Measurements from ENCODE around the gene TXNDC17.

TXNDC17 gene

GRCh38 chr17:6675201-6675825 is 34.5 kb downstream of the TXNDC17 start:
- Histone ChIP-seq H3K9me2 (replicated peaks; ENCODE audit: insufficient read depth, low read length) (no peaks in the 10 kb centered on the region), H3K9me3 (ENCODE audit: insufficient read depth, low read length) (no peaks in the 10 kb centered on the region), H3K4me2 (ENCODE audit: low read depth, low read length, poor library complexity, severe bottlenecking) (no peak overlapping the region), H4K20me1 (ENCODE audit: low read depth, low read length) (no peaks in the 10 kb centered on the region), H3K79me2 (ENCODE audit: insufficient read depth, low read length) (no peaks in the 10 kb centered on the region), H3K36me3 (ENCODE audit: low read length) (no peaks in the 10 kb centered on the region), H2AFZ (ENCODE audit: low read depth, low read length, severe bottlenecking) (no peak overlapping the region), H3K27me3 (ENCODE audit: low read length) (no peaks in the 10 kb centered on the region), H3K27ac (ENCODE audit: low read depth, low read length) (no peak overlapping the region), H3F3A (ENCODE audit: insufficient read depth) (no peaks in the 10 kb centered on the region), H3K9ac (ENCODE audit: low read length) (no peak overlapping the region), H3K4me3 (ENCODE audit: insufficient read depth, low read length, poor library complexity, severe bottlenecking) (no peak overlapping the region)
- TF ChIP-seq, protein P1, sequence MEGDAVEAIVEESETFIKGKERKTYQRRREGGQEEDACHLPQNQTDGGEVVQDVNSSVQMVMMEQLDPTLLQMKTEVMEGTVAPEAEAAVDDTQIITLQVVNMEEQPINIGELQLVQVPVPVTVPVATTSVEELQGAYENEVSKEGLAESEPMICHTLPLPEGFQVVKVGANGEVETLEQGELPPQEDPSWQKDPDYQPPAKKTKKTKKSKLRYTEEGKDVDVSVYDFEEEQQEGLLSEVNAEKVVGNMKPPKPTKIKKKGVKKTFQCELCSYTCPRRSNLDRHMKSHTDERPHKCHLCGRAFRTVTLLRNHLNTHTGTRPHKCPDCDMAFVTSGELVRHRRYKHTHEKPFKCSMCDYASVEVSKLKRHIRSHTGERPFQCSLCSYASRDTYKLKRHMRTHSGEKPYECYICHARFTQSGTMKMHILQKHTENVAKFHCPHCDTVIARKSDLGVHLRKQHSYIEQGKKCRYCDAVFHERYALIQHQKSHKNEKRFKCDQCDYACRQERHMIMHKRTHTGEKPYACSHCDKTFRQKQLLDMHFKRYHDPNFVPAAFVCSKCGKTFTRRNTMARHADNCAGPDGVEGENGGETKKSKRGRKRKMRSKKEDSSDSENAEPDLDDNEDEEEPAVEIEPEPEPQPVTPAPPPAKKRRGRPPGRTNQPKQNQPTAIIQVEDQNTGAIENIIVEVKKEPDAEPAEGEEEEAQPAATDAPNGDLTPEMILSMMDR (IDR thresholded peaks at IDR 0.05; ENCODE audit: insufficient read depth, low read length, poor library complexity, severe bottlenecking) = no peak
- TF ChIP-seq EZH2phosphoT487 (conservative IDR thresholded peaks at IDR 0.05; ENCODE audit: low read length) = no peak

GRCh38 chr17:6676802-6677157 is 35.9 kb downstream of the TXNDC17 start:
- Histone ChIP-seq H3K4me3 (ENCODE audit: insufficient read depth, low read length, poor library complexity, severe bottlenecking) (no peak overlapping the region), H2AFZ (ENCODE audit: low read depth, low read length, severe bottlenecking) (no peak overlapping the region), H3F3A (ENCODE audit: insufficient read depth) (no peaks in the 10 kb centered on the region), H3K9me3 (ENCODE audit: insufficient read depth, low read length) (no peaks in the 10 kb centered on the region), H3K4me2 (ENCODE audit: low read depth, low read length, poor library complexity, severe bottlenecking) (no peak overlapping the region), H3K79me2 (ENCODE audit: insufficient read depth, low read length) (no peaks in the 10 kb centered on the region), H3K36me3 (ENCODE audit: low read length) (no peaks in the 10 kb centered on the region), H3K27me3 (ENCODE audit: low read length) (no peaks in the 10 kb centered on the region), H4K20me1 (ENCODE audit: low read depth, low read length) (no peaks in the 10 kb centered on the region), H3K27ac (ENCODE audit: low read depth, low read length) (no peak overlapping the region), H3K9ac (ENCODE audit: low read length) (no peak overlapping the region), H3K9me2 (replicated peaks; ENCODE audit: insufficient read depth, low read length) (no peaks in the 10 kb centered on the region)
- no peak for TF ChIP-seq EZH2phosphoT487 (conservative IDR thresholded peaks at IDR 0.05; ENCODE audit: low read length)
- TF ChIP-seq, protein P1 (IDR thresholded peaks at IDR 0.05; ENCODE audit: insufficient read depth, low read length, poor library complexity, severe bottlenecking) = no peak

DNA sequence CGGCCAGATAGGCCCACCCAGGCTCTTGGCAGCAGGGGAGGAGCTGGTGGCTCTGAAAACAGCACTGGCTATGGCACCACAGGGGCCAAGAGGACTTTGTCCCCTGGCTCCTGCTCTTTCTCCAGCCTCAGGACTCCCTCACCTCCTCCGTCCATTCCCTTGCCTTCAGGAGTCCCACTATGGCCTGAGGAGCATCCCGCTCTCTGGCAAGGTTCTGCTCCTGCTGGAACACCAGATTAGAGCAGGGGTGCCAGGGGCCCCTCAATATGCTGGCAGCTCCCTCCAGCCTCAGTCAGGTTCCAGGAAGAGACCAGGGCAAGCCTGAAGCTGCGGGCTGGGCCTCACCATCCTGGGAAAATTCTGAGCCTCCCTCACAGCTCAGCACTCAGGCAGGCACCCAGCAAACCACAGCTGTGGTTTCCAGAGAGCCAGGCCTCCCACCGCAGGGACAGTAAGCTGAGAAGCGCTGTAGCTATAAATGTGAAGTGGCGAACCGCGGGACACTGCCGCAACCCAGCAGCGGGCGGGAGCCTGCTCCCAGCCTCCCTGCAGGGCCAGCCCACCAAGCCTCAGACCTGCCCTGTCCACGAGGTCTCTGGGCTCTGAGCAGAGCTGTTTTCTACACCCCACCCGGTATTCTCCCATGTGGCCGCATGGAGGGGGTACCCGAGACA is 36.4 kb downstream of the TXNDC17 start:
- H3K36me3 ChIP-seq (ENCODE audit: low read length) = no peaks in the 10 kb centered on the region
- no peak overlapping the region for H3K4me3 ChIP-seq (ENCODE audit: insufficient read depth, low read length, poor library complexity, severe bottlenecking)
- H3K9ac ChIP-seq (ENCODE audit: low read length) = no peak overlapping the region
- H3K4me2 ChIP-seq (ENCODE audit: low read depth, low read length, poor library complexity, severe bottlenecking) = no peak overlapping the region
- H3K9me3 ChIP-seq (ENCODE audit: insufficient read depth, low read length) = no peaks in the 10 kb centered on the region
- H2AFZ ChIP-seq (ENCODE audit: low read depth, low read length, severe bottlenecking) = no peak overlapping the region
- no peak overlapping the region for H3K27ac ChIP-seq (ENCODE audit: low read depth, low read length)
- no peak for TF ChIP-seq EZH2phosphoT487 (conservative IDR thresholded peaks at IDR 0.05; ENCODE audit: low read length)
- TF ChIP-seq, protein P1 (IDR thresholded peaks at IDR 0.05; ENCODE audit: insufficient read depth, low read length, poor library complexity, severe bottlenecking) = no peak
- H3K79me2 ChIP-seq (ENCODE audit: insufficient read depth, low read length) = no peaks in the 10 kb centered on the region
- H4K20me1 ChIP-seq (ENCODE audit: low read depth, low read length) = no peaks in the 10 kb centered on the region
- no peaks in the 10 kb centered on the region for H3K27me3 ChIP-seq (ENCODE audit: low read length)
- H3F3A ChIP-seq (ENCODE audit: insufficient read depth) = no peaks in the 10 kb centered on the region
- H3K9me2 ChIP-seq (replicated peaks; ENCODE audit: insufficient read depth, low read length) = no peaks in the 10 kb centered on the region

All from SU-DHL-6 (cell line).